Activated CD4-positive, alpha-beta T cell treated with anti-CD3 and anti-CD28 coated beads, Interleukin-2, amount 10 ng/mL, durations not matched to agents 7 days and 5 days (primary cell): ENCODE measurements around the gene SPATA9. TPM values are rescaled to one million over a fixed set of nuclear protein-coding genes. Genes with fewer than 3 reads are reported as not detected.

Experiments
- CTCF ChIA-PET: fragments of 350-600 bp; sonication (Branson Sonifier 250); formaldehyde crosslinking; loops from one replicate; lab custom pipeline; 2021; ENCODE audit warnings: antibody characterized with exemption; lab: Charles Lee
- POLR2A ChIA-PET: fragments of 350-600 bp; sonication (Branson Sonifier 250); formaldehyde crosslinking; loops from one replicate; lab custom pipeline; 2021; ENCODE audit warnings: antibody characterized with exemption; lab: Charles Lee
- DNase-seq: peaks from one replicate; pipeline ENCODE4 v3.0.0-alpha.2; 2020
- H3K27ac Mint-ChIP-seq: one replicate; pipeline ENCODE4 v1.8.0; 2021; ENCODE audit warnings: mild to moderate bottlenecking, moderate library complexity, mixed read lengths
- H3K27me3 Mint-ChIP-seq: one replicate; pipeline ENCODE4 v1.8.0; 2021; ENCODE audit warnings: mixed read lengths
- H3K36me3 Mint-ChIP-seq: one replicate; pipeline ENCODE4 v1.8.0; 2021; ENCODE audit warnings: low read depth, mixed read lengths
- H3K4me1 Mint-ChIP-seq: one replicate; pipeline ENCODE4 v1.8.0; 2021; ENCODE audit warnings: mixed read lengths
- H3K4me3 Mint-ChIP-seq: one replicate; pipeline ENCODE4 v1.8.0; 2021; ENCODE audit warnings: mild to moderate bottlenecking, moderate library complexity, mixed read lengths
- H3K9me3 Mint-ChIP-seq: one replicate; pipeline ENCODE4 v1.8.0; 2021; ENCODE audit warnings: mixed read lengths
- total RNA-seq, 2 experiments: library from RNA; stranded (reverse); gene quantifications; one replicate each; pipeline ENCODE4 v1.2.3, GENCODE V29; 2021

The SPATA9 gene
- total RNA-seq, 2 experiments from 2014 or later: not detected

- H3K27me3 Mint-ChIP-seq: peaks cover 2% of the 10 kb centered on the region
- DNase-seq: no peak
- H3K27ac Mint-ChIP-seq: no peak overlapping the region
- peaks cover 17% of the 10 kb centered on the region for H3K9me3 Mint-ChIP-seq
- H3K4me1 Mint-ChIP-seq: peaks cover 24% of the 10 kb centered on the region
- ChIA-PET CTCF (no interaction called here), POLR2A (no interaction called here)
- H3K36me3 Mint-ChIP-seq: peaks cover 12% of the 10 kb centered on the region
- no peak overlapping the region for H3K4me3 Mint-ChIP-seq
These were observed 54.6 kb downstream of the SPATA9 start for GRCh38 chr5:95627971-95628810.

GRCh38 chr5:95626701-95627100 lies 56.1 kb downstream of the SPATA9 start:
- Mint-ChIP-seq H3K4me3 (no peak overlapping the region), H3K36me3 (peaks cover 4% of the 10 kb centered on the region), H3K27me3 (peaks cover 2% of the 10 kb centered on the region), H3K27ac (no peak overlapping the region), H3K4me1 (peaks cover 26% of the 10 kb centered on the region), H3K9me3 (peaks cover 10% of the 10 kb centered on the region)
- DNase-seq: no peak
- CTCF ChIA-PET: no interaction called here
- POLR2A ChIA-PET: no interaction called here

DNA sequence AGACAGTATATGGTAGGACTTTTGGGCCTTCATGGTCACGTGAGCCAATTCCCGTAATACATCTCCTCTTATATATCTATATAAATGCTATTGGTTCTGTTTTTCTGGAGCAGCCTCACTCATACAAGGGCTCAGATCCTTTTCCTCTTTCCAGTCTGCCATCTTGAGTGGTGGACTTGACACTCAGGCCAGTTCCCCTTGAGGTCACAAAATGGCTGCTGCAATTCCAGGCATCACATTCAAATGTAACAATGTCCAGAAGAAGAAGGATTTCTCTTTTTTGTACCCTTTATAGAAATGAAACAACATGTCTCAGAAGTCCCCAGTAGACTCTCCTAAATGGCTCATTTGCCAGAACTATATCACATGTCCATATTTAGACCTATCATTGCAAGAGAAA lies 58.4 kb downstream of the SPATA9 start:
- peaks cover 5% of the 10 kb centered on the region for H3K36me3 Mint-ChIP-seq
- no peak overlapping the region for H3K27ac Mint-ChIP-seq
- H3K4me3 Mint-ChIP-seq: no peak overlapping the region
- H3K27me3 Mint-ChIP-seq: peaks cover 9% of the 10 kb centered on the region
- ChIA-PET CTCF (interaction anchor here (0.7 to 3.7 kb wide), 4 partner anchors 7 to 210 kb away, joined by 4 to 18 read pairs (median 4); no protein-coding TSS in a partner anchor), POLR2A (no interaction called here)
- H3K9me3 Mint-ChIP-seq: peaks cover 2% of the 10 kb centered on the region
- DNase-seq: no peak
- H3K4me1 Mint-ChIP-seq: peaks cover 31% of the 10 kb centered on the region

GRCh38 chr5:95623706-95624105 lies 59.1 kb downstream of the SPATA9 start:
- DNase-seq: no peak
- H3K27me3 Mint-ChIP-seq: peaks cover 10% of the 10 kb centered on the region
- peak overlapping the region; percentile 58 for H3K27ac Mint-ChIP-seq
- H3K9me3 Mint-ChIP-seq: peaks cover 2% of the 10 kb centered on the region
- no peak overlapping the region for H3K4me3 Mint-ChIP-seq
- H3K4me1 Mint-ChIP-seq: peaks cover 37% of the 10 kb centered on the region
- ChIA-PET POLR2A (no interaction called here), CTCF (interaction anchor here (0.7 to 3.7 kb wide), 5 partner anchors 8 to 211 kb away, joined by 4 to 18 read pairs (median 5); no protein-coding TSS in a partner anchor)
- peaks cover 6% of the 10 kb centered on the region for H3K36me3 Mint-ChIP-seq

GRCh38 chr5:95621839-95622629 lies 60.8 kb downstream of the SPATA9 start:
- ChIA-PET CTCF (interaction anchor here (0.7 to 3.7 kb wide), 7 partner anchors 9 to 67 kb away, joined by 3 to 18 read pairs (median 4); partner anchors contain the start of genes ARSK and SKIC3), POLR2A (interaction anchor here (1.4 kb wide), 1 partner anchor 10 kb away, joined by 4 read pairs; no protein-coding TSS in a partner anchor)
- Mint-ChIP-seq H3K27me3 (peaks cover 10% of the 10 kb centered on the region), H3K36me3 (peaks cover 10% of the 10 kb centered on the region), H3K9me3 (peaks cover 2% of the 10 kb centered on the region), H3K27ac (peak overlapping the region; percentile 84), H3K4me1 (peaks cover 43% of the 10 kb centered on the region), H3K4me3 (peak overlapping the region; percentile 73)
- peak; percentile 46 for DNase-seq

DNA sequence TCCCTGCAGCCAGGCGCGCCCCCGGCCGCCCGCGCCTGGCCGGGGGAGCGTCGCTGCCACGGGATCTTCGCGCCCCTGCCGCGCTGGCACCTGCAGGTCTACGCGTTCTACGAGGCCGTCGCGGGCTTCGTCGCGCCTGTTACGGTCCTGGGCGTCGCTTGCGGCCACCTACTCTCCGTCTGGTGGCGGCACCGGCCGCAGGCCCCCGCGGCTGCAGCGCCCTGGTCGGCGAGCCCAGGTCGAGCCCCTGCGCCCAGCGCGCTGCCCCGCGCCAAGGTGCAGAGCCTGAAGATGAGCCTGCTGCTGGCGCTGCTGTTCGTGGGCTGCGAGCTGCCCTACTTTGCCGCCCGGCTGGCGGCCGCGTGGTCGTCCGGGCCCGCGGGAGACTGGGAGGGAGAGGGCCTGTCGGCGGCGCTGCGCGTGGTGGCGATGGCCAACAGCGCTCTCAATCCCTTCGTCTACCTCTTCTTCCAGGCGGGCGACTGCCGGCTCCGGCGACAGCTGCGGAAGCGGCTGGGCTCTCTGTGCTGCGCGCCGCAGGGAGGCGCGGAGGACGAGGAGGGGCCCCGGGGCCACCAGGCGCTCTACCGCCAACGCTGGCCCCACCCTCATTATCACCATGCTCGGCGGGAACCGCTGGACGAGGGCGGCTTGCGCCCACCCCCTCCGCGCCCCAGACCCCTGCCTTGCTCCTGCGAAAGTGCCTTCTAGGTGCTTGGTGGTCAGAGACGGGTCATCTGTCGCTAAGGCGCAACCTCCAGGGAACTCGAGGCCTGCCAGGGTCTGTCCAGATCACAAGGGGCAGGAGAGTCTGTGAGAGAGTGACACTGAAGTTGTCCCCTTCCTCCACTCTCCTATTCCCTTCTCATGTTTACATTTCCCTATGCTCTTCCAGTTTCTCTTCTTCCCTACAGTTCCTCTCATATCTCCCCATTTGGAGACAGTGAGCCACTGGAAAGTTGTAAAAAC lies 61.6 kb downstream of the SPATA9 start:
- Mint-ChIP-seq H3K9me3 (peaks cover 2% of the 10 kb centered on the region), H3K36me3 (peaks cover 14% of the 10 kb centered on the region), H3K4me3 (peak overlapping the region; percentile 73), H3K4me1 (peaks cover 43% of the 10 kb centered on the region), H3K27me3 (peaks cover 9% of the 10 kb centered on the region), H3K27ac (peak overlapping the region; percentile 84)
- ChIA-PET CTCF (interaction anchor here (0.6 to 3.7 kb wide), 6 partner anchors 10 to 120 kb away, joined by 3 to 18 read pairs (median 4); partner anchors contain the start of genes ARSK and SKIC3), POLR2A (interaction anchor here (1.0 kb wide), 1 partner anchor 11 kb away, joined by 3 read pairs; no protein-coding TSS in a partner anchor)
- DNase-seq: peak; percentile 34

DNA sequence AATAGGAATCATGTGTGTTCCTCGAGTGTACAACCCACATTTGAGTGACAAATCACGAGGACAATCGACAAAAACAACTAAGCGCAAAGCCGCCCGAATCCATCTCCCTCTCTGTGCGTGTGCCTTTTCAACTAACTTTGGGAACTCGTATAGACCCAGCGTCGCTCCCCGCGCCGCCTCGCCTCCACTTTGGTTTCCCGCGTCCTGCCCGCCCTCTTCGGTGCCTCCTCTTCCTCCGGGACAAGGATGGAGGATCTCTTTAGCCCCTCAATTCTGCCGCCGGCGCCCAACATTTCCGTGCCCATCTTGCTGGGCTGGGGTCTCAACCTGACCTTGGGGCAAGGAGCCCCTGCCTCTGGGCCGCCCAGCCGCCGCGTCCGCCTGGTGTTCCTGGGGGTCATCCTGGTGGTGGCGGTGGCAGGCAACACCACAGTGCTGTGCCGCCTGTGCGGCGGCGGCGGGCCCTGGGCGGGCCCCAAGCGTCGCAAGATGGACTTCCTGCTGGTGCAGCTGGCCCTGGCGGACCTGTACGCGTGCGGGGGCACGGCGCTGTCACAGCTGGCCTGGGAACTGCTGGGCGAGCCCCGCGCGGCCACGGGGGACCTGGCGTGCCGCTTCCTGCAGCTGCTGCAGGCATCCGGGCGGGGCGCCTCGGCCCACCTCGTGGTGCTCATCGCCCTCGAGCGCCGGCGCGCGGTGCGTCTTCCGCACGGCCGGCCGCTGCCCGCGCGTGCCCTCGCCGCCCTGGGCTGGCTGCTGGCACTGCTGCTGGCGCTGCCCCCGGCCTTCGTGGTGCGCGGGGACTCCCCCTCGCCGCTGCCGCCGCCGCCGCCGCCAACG lies 62.5 kb downstream of the SPATA9 start, which contains the start of gene GPR150:
Gene GPR150, plus strand, starts transcription at position 58 of the 840 bp plus-strand sequence. Its CDS starts 189 bp downstream, at position 247.
- peak; percentile 64 for DNase-seq
- Mint-ChIP-seq H3K9me3 (peaks cover 2% of the 10 kb centered on the region), H3K4me3 (peak within 1 kb of the TSS; percentile 78), H3K27me3 (peaks cover 8% of the 10 kb centered on the region), H3K4me1 (peaks cover 43% of the 10 kb centered on the region), H3K27ac (peak within 1 kb of the TSS; percentile 89), H3K36me3 (peaks cover 14% of the 10 kb centered on the region)
- POLR2A ChIA-PET: interaction anchor here (1.0 kb wide), 1 partner anchor 12 kb away, joined by 3 read pairs; no protein-coding TSS in a partner anchor
- CTCF ChIA-PET: interaction anchor here (0.6 to 3.7 kb wide), 3 partner anchors 11 to 121 kb away, joined by 3 to 18 read pairs (median 12); no protein-coding TSS in a partner anchor

DNA sequence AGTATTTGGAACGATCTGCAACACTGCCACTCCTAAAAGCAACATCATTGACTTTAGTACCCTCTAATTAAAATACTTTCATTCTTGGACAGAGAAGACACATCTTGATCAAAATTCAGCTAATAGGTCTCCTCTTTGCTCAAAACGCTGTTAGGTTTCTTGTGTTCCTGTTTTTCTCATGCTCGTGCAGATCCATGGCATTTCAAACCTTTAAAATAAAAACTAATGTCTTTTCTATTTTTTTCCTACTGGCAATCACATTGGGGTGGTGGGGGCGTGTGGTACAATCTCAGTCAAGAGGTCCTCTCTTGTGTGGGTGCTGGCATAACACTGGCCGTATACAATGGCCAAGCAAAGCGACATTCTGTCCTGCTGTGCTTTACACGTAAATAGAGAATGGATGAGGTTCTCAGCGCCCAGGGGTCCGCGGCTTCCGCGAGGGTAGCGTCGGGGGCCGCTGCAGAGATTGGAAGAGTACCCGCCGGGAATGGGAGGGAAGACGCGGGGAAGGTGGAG lies 63.2 kb downstream of the SPATA9 start:
- H3K9me3 Mint-ChIP-seq: peaks cover 5% of the 10 kb centered on the region
- H3K36me3 Mint-ChIP-seq: peaks cover 19% of the 10 kb centered on the region
- ChIA-PET CTCF (no interaction called here), POLR2A (no interaction called here)
- H3K4me1 Mint-ChIP-seq: peaks cover 46% of the 10 kb centered on the region
- peak overlapping the region; percentile 78 for H3K4me3 Mint-ChIP-seq
- H3K27me3 Mint-ChIP-seq: peaks cover 8% of the 10 kb centered on the region
- H3K27ac Mint-ChIP-seq: peak overlapping the region; percentile 89
- no peak for DNase-seq

DNA sequence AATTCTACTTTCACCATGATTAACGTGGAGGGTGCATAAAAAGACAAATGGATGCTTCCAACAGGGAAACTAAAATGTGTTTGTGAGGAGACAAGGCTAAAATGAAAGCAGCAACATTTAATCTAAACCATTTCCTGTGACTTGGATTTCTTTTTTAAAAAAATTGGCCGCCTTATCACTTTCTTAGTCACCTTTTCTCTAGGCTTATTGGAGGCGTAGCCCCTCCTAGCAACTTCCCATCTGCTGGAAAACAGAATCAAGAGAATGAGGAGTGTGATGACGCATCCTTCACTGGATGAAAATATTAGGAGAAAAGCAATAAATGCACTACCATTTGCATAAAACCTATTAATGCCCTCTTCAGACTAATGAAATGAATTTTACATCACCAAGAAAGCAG lies 63.7 kb downstream of the SPATA9 start:
- POLR2A ChIA-PET: no interaction called here

GRCh38 chr5:95617057-95617456 lies 65.7 kb downstream of the SPATA9 start:
- Mint-ChIP-seq H3K27ac (no peak overlapping the region), H3K4me1 (peaks cover 29% of the 10 kb centered on the region), H3K36me3 (peaks cover 36% of the 10 kb centered on the region), H3K9me3 (peaks cover 16% of the 10 kb centered on the region), H3K4me3 (no peak overlapping the region), H3K27me3 (peaks cover 8% of the 10 kb centered on the region)
- DNase-seq: no peak
- ChIA-PET CTCF (no interaction called here), POLR2A (no interaction called here)

More for the DNA sequence above, 63.7 kb downstream of the SPATA9 start:
- Mint-ChIP-seq H3K4me1 (peaks cover 46% of the 10 kb centered on the region), H3K9me3 (peaks cover 5% of the 10 kb centered on the region), H3K27ac (no peak overlapping the region), H3K36me3 (peaks cover 21% of the 10 kb centered on the region), H3K27me3 (peaks cover 8% of the 10 kb centered on the region), H3K4me3 (peak overlapping the region; percentile 78)
- CTCF ChIA-PET: no interaction called here
- no peak for DNase-seq

DNA sequence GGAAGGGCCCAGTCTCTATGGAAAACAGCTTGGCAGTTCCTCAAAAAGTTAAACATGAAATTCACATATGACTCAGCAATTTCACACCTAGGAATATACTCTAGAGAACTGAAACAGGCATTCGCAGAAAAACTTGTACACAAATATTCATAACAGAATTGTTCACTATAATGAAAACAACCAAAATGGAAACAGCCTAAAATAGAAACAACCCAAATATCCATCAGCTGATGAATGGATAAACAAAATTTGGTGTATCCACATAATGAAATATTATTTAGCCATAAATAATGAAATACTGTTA lies 67.7 kb downstream of the SPATA9 start:
- Mint-ChIP-seq H3K27me3 (peaks cover 8% of the 10 kb centered on the region), H3K36me3 (peaks cover 36% of the 10 kb centered on the region), H3K4me3 (no peak overlapping the region), H3K27ac (no peak overlapping the region), H3K4me1 (peaks cover 22% of the 10 kb centered on the region), H3K9me3 (peaks cover 16% of the 10 kb centered on the region)
- ChIA-PET POLR2A (no interaction called here), CTCF (no interaction called here)
- DNase-seq: no peak
